SH-SY5Y (cell line): ENCODE data around the gene CERS4.

ENCODE experiments used
- GATA2 ChIP-seq: IDR thresholded peaks from 2 replicates; pipeline ENCODE4 v1.6.1; 2011; ENCODE audit warnings: mild to moderate bottlenecking, low read depth, low read length
- GATA3 ChIP-seq: IDR thresholded peaks from 2 replicates; pipeline ENCODE4 v1.6.1; 2011; ENCODE audit warnings: low read depth, mild to moderate bottlenecking, low read length, moderate library complexity

DNA sequence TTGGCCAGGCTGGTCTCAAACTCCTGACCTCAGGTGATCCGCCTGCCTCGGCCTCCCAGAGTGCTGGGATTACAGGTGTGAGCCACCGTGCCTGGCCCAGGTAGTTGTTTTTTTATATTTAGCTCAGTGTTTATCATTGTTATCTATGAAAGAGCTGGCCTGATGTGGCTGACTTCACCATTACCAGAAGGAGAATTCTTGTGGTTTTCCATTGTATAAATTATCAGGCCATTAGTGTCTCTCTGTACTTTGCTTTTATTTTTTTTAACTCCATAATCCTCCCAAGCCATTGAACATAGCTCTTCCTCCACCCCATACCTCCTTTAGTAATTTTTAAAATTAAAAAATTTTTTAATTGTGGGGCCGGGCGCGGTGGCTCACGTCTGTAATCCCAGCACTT lies 24.2 kb downstream of the CERS4 start:
- TF ChIP-seq GATA2 (no peak), GATA3 (no peak)
